Vagina (tissue), 2 donors: Measurements from ENCODE around the gene SZT2.
"Not testable (repeated sequence)": the region's sequence is repeated elsewhere in the genome, so short reads cannot be mapped to it uniquely, and the experiment has no call there.

Experiments
- CTCF ChIP-seq, 3 experiments: fragments of 450-650 bp in 2 of 3; fragments of 200-600 bp in 1 of 3; sonication (generic) in 1 of 3; IDR thresholded peaks; one replicate each; pipeline ENCODE4 v1.5.1; 2017 to 2019; ENCODE audit warnings: antibody characterized with exemption in 3 of 3, mild to moderate bottlenecking in 2 of 3, moderate library complexity in 2 of 3
- POLR2A ChIP-seq, 2 donors: fragments of 450-650 bp; IDR thresholded peaks; one replicate each; pipeline ENCODE4 v1.6.1; 2017; ENCODE audit warnings: antibody characterized with exemption in 2 of 2, mild to moderate bottlenecking in 2 of 2, moderate library complexity in 2 of 2
- POLR2AphosphoS5 ChIP-seq, 2 donors: sonication (generic); formaldehyde crosslinking; IDR thresholded peaks; one replicate each; pipeline ENCODE4 v1.9.0; 2017; ENCODE audit warnings: antibody characterized with exemption in 2 of 2, mild to moderate bottlenecking in 2 of 2, low read depth in 1 of 2; ENCODE audit not compliant: insufficient read depth in 1 of 2

- not testable (repeated sequence) for TF ChIP-seq CTCF (IDR thresholded peaks at IDR 0.05); POLR2A (IDR thresholded peaks at IDR 0.05); POLR2AphosphoS5 (IDR thresholded peaks at IDR 0.05; ENCODE audit: insufficient read depth in 1 of 2, low read depth in 1 of 2)
Observed at GRCh38 chr1:43475611-43476401, 86.1 kb downstream of the SZT2 start.
